Activated CD4-positive, alpha-beta T cell treated with anti-CD3 and anti-CD28 coated beads for 48 hours (primary cell): ENCODE results near the gene RHOU.

Experiments
- DNase-seq: peaks from one replicate; pipeline ENCODE4 v3.0.0-alpha.2; 2020

Gene RHOU

GRCh38 chr1:228739826-228740225 lies 4.5 kb downstream of the RHOU start:
- DNase-seq: no peak

- DNase-seq: no peak
Observed at GRCh38 chr1:228740543-228741317, 5.5 kb downstream of the RHOU start.

DNA sequence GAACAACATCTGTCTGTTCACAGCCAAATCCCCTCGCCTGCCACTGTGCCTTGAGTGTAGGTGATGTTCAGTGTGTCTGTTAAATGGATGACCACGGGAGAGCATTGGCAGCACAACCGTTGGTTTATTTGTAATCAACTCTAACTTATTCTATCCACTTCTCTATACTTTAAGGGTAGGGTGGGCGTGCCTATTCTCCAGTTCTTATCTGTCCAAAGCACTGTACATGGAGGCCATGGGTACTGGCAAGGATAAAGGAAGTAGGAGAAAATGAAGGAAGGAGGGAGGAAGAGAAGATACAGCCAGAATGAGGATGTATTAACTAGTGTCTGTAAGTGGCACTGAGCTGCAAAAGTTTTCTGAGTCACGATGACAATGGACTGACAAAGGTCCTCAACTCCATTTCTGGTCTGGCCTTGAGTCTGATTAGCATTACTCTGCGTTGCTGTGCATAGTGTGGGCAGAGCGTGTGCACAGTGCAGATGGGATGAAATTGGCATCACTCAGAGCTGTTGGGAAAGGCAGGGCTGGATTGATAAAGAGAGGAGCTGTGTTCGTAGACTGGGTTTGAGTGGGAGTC lies 7.1 kb downstream of the RHOU start:
- no peak for DNase-seq

GRCh38 chr1:228743405-228743804 lies 8.1 kb downstream of the RHOU start:
- DNase-seq: no peak

GRCh38 chr1:228744356-228744755 lies 9.1 kb downstream of the RHOU start:
- DNase-seq: no peak

DNA sequence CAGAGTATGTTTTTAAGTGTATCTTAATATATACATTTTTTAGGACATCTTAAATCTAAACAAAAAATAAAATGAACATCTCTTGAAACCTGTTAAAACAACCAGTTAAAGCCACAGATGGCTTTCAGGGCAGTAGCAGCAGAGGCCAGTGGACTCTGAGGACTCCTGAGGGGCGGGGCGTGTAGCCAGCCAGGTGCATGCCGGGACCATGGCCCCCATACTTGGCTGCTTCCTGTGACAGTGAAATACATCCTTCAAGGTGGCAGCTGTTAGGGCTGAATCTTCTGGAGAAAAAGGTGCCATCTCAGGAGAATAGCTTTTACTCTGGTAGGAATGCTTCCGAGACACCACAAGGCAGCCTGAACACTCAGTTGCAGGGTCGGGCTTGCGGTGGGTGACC lies 9.6 kb downstream of the RHOU start:
- no peak for DNase-seq

- no peak for DNase-seq
Observed at GRCh38 chr1:228745497-228745896, 10.2 kb downstream of the RHOU start.

DNA sequence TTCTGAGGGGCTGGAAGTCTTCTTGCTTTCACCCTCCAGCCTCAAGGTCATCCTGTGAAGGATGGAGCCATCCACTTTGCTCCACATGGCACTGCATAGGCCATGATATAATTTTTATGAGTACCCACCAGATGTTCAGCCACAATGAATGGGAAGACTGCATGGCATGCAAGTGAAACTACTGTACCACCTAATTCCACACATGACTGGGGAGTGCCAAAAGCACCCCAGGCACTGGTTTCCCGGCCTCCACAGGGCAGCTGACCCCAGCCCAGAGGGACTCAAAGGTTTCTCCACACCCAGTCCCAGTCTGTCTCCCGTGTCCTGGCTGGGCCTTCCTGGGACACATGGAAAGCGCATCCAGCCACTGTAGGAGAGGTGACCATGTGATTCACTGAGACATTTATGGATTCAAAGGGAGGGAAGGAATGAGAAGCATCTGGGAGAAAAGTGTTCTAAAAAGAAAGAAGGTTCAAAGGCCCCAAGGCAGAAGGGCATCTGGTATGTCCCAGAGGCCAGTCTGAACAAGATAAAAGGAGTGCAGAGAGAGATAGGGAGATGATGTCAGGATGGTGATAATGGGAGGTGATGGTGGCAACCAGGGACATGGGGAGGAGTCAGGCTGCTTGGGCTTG lies 12.1 kb downstream of the RHOU start:
- DNase-seq: no peak

- DNase-seq: no peak
Observed at GRCh38 chr1:228748029-228748428, 12.8 kb downstream of the RHOU start.

DNA sequence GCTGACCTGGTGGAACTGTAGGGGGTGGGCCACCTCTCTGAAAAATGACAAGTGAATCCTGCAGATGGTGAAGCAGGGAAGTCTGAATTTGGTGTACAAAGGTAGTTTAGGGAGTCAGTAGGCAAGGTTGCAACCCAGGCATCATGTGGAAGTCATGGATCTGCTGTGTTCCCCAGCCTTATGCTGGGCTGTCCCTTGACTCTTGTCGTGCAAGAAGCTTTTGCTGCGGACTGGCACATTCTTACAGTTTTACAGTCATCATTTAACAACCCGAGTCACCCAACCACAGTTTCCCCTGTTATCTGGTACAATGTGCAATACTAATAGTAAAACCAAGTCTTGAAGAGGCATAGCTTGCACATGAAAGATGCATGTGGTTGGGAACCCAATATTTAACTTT lies 13.2 kb downstream of the RHOU start:
- DNase-seq: peak; percentile 31

DNA sequence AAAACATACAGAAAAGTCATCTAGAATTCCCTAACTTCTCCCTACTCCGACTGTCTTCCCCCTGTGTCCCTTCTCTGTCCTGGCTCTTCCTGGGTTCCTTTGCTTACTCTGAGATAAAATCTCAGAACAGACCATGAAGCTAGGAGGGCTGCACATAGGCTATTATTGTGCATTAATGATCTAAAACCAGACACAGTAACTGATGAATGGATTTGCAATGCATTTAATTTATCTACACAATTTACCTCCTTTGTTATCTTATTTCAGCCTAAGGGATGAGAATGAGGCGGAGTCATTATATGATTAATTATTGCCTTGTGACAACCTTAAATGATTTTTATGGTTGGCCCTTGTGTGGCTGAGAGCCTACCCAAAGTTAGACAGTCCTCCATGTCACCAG lies 14.5 kb downstream of the RHOU start:
- DNase-seq: no peak

DNA sequence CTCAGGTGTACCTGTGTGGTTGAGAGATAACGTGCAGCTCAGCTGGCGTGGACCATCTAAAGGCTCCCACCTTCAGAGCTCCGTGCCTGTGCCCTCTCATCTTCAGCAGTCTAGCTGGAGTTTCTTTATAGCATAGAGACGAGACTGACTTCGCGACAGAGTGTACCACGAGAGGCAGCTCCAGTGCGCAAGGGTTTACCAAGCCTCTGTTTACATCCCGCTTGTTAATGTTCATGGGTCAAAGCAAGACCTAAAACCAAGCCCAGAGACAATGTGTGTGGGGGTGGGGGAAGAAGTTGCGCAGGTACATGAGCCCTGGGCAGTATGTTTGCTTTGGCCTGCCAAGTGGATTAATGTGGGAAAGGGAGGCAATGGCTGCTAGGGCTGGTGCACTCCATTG lies 15.6 kb downstream of the RHOU start:
- DNase-seq: no peak

GRCh38 chr1:228751360-228752098 lies 16.2 kb downstream of the RHOU start:
- no peak for DNase-seq

- DNase-seq: no peak
Observed at GRCh38 chr1:228752258-228752657, 17.0 kb downstream of the RHOU start.

- DNase-seq: no peak
Observed at GRCh38 chr1:228752675-228753265, 17.5 kb downstream of the RHOU start.

DNA sequence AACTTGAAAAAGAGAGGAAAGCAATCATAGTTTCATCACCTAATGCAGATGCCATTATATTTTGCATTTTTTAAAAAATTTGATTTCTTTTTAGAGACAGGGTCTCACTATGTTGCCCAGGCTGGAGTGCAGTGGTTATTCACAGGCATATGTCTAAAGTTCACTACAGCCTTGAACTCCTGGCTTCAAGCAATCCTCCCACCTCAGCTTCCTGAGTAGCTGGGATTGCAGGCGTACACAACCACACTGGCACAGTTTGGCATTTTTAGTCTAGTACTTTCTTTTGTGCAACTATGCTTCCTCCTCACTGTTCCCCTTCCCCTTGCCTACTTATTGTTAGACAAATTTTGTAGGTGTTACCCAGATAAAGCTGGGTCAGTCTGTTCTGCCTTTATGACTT lies 18.0 kb downstream of the RHOU start:
- no peak for DNase-seq

- DNase-seq: no peak
Observed at GRCh38 chr1:228753786-228754360, 18.6 kb downstream of the RHOU start.

DNA sequence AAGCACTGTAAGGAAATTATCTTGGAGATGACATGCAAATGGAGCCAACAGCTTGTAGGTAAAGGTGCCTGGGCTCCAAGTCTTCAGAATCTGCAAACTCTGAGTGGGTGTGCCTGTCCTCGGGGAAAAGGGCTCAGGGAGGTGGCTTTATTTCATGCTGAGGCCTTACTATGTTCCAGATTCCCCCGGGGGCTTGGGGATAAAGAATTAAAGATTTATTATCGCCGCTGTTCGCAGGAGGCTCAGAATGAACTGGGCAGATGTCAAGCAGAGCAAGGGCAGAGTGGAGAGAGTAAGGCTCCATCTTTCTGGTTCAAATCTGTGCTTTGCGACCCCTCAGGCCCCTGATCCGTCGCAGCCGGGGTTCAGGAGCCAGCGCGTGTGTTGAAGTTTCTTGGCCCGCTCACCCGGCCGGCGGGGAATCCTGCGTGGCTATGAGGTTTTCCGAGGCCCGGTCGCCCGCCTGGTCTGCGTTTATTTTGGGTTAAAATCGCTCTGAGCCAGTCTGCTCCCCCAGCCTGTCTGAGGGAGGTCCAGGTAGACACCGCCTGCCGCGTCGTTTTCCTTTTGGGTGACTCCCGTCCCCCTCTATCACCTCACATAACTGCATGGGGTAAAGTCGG lies 19.5 kb downstream of the RHOU start:
- DNase-seq: no peak

DNA sequence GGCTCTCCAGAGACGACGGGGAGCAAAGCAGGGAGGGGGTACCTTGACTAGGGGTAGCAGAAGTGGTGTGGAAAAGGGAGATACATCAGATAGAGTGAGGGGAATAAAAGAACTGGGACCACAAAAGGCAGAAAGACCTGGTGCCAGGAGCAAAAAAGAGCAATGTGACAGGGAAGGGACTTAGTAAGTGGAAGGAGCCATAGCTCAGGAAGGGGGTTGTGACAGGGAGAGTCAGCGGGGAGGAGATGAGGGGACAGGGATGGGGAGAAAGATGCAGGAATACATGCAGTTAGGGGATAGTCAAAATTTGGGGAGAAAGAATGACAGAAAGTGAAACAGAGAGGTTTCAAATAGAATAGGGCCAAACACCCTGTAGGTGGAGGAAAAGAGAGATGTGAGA lies 20.5 kb downstream of the RHOU start:
- no peak for DNase-seq

DNA sequence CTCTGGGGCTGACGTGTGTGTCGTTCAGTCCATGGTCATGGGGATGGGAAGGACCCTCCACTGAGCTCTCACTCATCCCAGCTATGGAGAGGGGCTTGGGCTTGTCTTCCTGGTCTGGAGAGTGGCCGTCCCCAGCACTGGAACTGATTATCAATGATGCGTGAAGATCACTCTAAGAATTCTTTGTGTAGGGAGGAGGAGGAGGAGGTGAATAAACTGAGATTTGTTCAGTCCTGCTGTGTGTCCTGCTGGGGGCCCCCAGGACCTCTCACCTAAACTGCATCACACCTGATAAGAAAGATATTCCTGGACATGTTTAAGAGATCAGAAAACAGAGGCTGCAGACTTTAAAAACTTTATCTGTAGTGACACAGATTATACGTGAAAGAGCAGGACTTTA lies 21.2 kb downstream of the RHOU start:
- no peak for DNase-seq

GRCh38 chr1:228758447-228758846 lies 23.2 kb downstream of the RHOU start:
- DNase-seq: no peak

- no peak for DNase-seq
Observed at GRCh38 chr1:228760979-228761378, 25.7 kb downstream of the RHOU start.
